ENCODE data around the gene DDAH1.
A peak's percentile ranks its signal among the peaks of the same experiment; 100 is the strongest.
"Not testable (repeated sequence)": the region's sequence is repeated elsewhere in the genome, so short reads cannot be mapped to it uniquely, and the experiment has no call there.

Gene DDAH1

GRCh38 chr1:85465099-85465785, at the start of gene DDAH1:
Gene DDAH1 (minus strand): TSS chr1:85465159. CDS start chr1:85465045, 114 bp downstream.
- DNase-seq = peak; percentile 43 to 52

DNA sequence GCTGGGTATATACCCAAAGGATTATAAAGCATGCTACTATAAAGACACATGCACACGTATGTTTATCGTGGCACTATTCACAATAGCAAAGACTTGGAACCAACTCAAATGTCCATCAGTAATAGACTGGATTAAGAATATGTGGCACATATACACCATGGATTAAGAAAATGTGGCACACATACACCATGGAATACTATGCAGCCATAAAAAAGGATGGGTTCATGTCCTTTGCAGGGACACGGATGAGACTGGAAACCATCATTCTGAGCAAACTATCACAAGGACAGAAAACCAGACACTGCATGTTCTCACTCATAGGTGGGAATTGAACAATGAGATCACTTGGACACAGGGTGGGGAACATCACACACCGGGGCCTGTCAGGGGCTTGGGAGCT, 49.0 kb upstream of the DDAH1 start:
- not testable (repeated sequence) for DNase-seq

- no peak for DNase-seq
Observed at GRCh38 chr1:85504417-85504816, 39.5 kb upstream of the DDAH1 start.

DNA sequence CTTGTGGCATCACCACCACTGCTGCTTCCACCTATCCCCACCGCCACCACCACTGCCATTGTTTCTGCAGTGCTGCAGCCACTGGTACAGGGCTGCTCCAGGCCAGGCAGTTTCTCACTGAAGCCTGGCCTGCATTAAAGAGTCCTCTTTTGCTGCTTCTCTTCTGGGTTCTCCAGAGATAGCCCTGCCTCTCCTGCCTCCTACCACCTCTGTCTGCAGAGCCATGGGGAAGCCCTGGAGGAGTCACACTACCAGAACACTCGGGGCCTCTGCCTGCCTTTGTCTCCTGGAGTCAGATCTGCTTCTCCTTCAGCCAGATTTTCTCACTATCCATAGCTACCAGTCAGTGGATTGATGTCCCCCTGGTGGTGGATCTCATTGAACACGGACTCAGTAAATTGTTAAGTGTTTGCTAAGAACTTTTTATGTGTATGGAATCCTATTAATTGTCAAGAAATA, 37.7 kb upstream of the DDAH1 start:
- DNase-seq = no peak

DNA sequence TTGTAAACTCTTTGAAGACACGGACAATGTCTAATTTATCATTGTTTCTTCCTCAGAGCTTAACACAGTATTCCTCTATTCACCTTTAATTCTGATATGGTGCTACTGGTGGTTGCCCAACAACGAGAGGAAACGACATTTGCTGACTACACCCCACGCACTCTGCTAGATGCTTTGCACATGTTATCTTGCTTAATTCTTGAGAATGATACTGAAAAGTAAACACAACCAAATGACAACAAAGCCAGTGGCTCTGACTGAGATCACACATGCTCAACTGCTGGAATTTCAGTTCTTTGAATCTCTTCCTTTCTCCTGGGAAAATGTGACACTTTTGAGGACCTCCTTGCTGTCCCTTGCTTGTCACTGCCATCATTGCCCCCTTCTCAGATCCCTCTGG, 37.2 kb upstream of the DDAH1 start:
- no peak for DNase-seq

GRCh38 chr1:85501355-85501898, 36.5 kb upstream of the DDAH1 start:
- DNase-seq = no peak

DNA sequence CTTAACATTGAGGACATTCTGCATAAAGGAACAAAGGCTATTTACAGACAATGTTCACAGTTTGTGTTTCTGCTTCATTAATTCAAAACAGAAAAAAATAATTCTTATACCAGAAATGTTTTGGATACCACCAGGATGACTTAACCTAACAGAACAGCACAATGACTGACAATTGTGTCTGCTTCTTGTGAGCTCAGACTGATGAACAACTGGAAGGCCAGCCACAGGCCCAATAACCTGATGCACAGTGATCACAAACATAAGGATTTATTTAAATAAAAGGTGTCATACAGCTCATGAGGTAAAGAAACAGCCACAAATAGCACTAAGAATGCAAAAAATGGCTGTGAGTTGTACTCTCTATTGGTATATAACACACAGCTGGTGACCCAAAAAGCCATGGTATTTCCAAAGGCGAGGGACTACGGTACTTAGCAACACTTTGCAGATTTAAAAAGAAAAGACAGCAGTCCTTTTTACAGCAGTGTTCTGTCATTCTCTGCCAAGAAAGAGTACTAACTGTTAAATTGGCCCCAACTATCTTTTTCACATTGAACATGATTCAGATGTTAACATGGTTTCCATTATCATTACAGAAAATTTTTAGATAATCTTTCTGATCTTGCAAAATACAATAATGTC, 32.1 kb upstream of the DDAH1 start:
- DNase-seq = no peak

DNA sequence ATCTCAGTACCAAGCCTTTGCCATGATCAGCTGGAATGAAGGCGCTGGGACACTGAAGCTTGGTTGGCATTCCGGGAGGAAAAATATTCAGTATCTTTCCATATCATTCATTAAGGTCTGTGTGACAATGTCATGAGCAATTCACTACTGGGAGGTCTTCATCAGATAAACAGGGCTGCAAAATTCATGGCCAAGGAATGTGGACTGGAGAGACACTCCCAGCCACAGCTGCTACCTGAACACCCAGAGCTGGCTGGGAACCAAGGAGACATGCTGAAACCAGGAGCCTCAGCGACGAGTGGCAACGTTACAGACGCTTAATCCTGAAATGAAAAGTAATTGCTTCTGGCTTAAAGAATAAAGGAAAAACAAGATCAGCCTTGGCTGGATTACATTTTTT, 30.6 kb upstream of the DDAH1 start:
- DNase-seq = no peak

DNA sequence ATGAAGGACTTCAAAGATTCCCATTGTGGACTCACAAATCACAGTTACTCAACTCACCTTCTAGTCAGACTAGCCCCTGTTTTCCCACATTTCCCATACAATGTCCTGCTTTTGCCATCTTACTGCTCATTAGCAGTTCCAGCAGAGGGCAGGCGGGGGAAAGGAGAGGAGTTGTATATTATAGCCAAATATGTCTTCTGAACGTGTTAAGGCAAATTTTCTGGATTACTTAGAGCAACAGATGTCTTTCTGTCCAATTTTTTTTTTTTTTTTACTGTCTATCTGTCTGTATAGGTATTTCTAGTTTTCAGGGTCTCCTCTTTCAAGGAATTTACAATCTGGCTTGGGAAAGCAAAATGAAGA, 29.9 kb upstream of the DDAH1 start:
- no peak for DNase-seq

DNA sequence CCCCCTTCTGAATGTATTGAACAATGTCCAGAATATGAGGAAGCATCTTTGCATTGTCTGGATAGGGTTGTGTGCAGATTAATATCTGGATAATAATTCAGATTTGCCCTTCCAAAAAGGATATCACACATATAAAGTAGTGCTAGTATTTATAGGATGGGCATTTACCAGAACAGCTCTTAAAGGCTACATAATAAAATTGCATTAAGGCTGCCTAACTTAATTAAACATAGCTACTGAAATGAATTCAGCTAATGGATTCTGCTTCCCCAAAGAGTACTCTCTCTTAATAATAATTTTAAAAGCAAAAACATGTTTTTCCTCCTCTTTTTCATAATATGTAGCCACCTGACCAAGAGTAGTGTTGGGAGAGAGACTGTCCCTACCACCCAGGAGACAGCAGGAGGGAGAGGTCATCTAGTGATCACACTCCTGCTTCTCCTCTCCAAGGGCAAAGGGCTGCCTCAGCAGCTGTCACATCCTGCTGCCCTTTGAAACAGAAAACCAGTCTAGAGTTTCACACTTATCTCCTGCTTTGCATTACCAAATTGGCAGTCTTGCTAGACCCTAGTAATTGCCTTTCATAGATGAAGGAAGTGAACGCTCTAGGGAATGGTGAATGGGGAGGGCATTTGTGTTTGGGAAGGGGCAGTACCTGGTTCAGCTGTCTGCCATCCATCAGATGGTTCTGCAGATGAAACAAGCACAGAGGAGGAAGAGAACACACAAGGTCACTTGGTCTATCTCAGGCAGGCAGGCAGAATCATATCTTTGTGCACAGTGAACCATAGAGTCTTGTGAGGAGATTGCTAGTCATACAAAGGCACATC, 29.3 kb upstream of the DDAH1 start:
- DNase-seq = no peak

DNA sequence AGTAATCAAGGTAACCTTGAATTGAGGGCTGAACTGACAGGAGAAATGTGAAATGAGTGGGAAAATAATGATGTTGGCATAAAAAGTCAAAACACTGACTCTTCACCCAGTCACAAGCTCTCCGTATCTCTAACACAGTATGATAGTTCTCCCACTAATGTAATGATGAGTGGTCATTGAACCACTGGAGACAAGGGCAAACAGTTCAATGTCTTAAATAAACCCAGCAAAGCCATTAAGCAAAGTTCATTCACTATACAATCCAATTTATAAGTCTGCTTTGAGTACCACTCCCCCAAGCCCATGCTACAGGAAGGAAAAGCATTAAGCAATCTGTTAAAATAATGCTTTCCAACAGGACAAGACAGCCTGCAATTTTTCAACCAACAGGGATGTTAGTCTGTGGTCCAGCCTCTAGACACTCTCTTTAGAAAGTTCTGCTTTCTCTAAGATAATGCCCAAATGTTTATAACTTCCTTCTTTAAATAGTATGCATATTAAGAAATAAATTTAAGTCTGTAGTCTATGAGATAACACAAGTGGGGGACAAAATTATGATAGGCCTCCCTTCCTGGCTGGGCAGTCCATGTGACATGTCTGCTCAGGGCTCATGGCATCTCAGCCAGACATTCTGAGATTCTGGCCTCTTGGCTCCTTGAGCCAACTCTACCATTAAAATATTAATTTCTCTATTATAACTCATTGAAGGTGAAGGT, 25.5 kb upstream of the DDAH1 start:
- DNase-seq = no peak

GRCh38 chr1:85488126-85488525, 23.2 kb upstream of the DDAH1 start:
- no peak for DNase-seq

DNA sequence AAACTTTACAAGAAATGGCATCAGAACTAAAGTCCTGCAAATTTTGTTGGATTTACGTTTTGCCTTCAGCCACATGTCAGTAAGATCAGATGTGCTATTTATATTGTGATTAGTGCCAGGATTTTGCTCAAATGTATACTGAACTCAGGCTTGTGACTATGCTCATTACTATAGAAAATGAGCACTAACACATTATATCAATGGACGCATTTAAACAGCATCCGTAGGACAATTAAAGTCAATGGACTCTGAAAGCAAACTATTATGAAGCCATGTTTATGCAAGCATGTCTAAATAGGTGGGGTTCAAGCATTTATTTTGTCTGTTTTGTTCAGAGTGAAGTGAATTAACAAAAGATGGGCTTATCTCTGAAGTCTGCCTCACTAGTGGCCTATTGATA, 20.6 kb upstream of the DDAH1 start:
- no peak for DNase-seq

DNA sequence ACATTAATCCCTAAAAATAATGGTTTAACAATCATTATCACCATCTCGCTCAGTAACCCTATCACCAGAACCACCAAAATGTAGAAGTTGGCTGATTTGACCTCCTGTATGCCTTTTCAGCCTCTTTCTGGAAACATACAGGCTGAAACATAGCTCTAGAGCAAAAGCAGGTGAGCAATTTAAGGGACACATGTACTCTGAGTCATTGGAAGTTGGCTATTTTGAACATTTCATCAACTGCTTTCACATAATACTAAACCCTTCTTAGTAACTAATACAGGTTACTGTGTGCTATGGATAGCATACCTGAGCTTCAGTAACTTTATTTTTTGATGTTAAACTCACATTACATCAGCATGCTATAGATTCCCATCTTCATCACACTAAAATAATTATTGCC, 19.8 kb upstream of the DDAH1 start:
- DNase-seq = no peak

DNA sequence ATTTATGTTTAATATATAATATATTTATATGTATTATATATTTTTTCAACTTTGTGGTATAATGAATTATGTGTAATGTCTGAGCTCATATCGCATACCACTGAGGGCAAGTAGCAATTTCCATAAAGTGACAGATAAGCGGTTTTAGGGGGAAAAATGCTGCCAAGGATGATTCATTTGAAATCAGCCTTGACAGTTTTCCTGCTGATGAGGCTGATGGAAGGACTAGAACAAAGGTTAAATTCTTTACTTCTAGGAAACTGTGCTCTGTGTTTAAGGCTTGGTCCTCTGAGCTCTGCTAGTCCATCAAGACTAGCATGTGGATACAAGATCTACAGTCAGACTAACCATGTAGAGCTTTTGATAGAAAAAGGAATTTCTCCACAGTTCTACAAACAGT, 19.3 kb upstream of the DDAH1 start:
- no peak for DNase-seq

- no peak for DNase-seq
Observed at GRCh38 chr1:85481688-85482087, 16.7 kb upstream of the DDAH1 start.

DNA sequence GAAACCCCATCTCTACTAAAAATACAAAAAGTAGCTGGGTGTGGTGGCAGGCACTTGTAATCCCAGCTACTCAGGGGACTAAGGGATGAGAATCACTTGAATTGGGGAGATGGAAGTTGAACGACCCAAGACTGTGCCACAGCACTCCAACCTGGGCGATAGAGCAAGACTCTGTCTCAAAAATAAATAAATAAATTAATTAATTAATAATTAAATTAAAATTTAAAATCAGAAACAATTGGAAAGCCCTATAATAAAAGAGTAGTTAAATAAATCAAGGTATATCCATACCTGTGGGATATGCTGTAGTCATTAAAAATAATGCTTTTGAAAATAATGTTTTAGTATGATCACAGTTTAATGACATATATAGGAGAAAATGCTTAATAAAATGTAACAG, 15.6 kb upstream of the DDAH1 start:
- DNase-seq = no peak

- DNase-seq = no peak
Observed at GRCh38 chr1:85479491-85479890, 14.5 kb upstream of the DDAH1 start.

- no peak for DNase-seq
Observed at GRCh38 chr1:85478366-85478765, 13.4 kb upstream of the DDAH1 start.

GRCh38 chr1:85475055-85475454, 10.1 kb upstream of the DDAH1 start:
- no peak for DNase-seq

DNA sequence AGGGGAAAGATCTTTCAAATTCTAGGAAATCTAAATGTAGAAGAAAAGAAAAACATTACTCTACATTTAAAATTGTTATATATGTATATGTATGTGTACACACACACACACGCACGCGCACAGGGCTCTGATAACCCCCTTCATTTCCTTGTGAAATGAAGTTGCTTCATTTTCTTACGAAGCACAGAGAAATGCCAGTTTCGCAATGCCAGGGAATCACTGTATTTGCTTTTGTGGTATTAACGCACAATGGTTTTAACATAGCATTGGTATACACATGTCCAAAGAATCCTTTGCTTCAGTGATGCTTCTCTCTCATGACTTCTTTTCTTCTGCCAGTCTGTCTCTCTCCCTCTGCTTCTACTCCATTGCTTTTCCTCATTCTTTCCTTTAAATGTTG, 8.4 kb upstream of the DDAH1 start:
- DNase-seq = no peak

- DNase-seq = no peak
Observed at GRCh38 chr1:85471558-85471957, 6.6 kb upstream of the DDAH1 start.

DNA sequence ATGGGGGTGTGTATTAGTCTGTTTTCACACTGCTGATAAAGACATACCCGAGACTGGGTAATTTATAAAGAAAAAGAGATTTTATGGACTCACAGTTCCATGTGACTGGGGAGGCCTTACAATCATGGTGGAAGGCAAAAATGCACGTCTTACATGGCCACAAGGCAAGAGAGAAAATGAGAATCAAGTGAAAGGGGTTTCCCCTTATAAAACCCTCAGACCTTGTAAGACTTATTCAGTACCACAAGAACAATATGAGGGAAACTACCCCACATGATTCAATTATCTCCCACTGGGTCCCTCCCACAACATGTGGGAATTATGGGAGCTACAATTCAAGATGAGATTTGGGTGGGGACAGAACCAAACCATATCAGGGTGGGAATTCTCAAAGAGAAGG, 5.2 kb upstream of the DDAH1 start:
- not testable (repeated sequence) for DNase-seq

All from hippocampal formation (tissue), 2 donors.